ENCODE measurements around the gene CLEC4A. TPM values are rescaled to one million over a fixed set of nuclear protein-coding genes. Genes with fewer than 3 reads are reported as not detected.

Gene CLEC4A
- total RNA-seq: not detected in 2 replicates

GRCh38 chr12:8123124-8123912, at the start of gene CLEC4A:
CLEC4A (plus strand) TSS chr12:8123617; CDS start chr12:8123879, 262 bp downstream.

GRCh38 chr12:8156845-8157244, 33.4 kb downstream of the CLEC4A start, which contains the start of gene ZNF705A:
ZNF705A (plus strand) TSS chr12:8157015; CDS start chr12:8172626, 15,611 bp downstream.

Other genes with a start within 250 kb of the CLEC4A start
- gene SLC2A3, start 187.4 kb upstream of the CLEC4A start, total RNA-seq: 28.2 and 35.6 TPM in 2 replicates
- gene FOXJ2, start 90.9 kb upstream of the CLEC4A start, total RNA-seq: 8.2 and 8.5 TPM in 2 replicates
- 0.19 and 0.65 TPM in 2 replicates for gene C3AR1, start 57.3 kb upstream of the CLEC4A start, total RNA-seq
- 45.9 and 53.2 TPM in 2 replicates for gene NECAP1, start 41.3 kb upstream of the CLEC4A start, total RNA-seq
- 0.10 TPM in 1 of 2 replicates, not detected in the other for gene ZNF705A, start 33.4 kb downstream of the CLEC4A start, total RNA-seq
- gene FAM90A1, start 104.0 kb downstream of the CLEC4A start, total RNA-seq: not detected in 2 replicates

All from vein endothelial cell (primary cell).